ENCODE results near the gene MMP19.
"Not testable (repeated sequence)": the region's sequence is repeated elsewhere in the genome, so short reads cannot be mapped to it uniquely, and the experiment has no call there.

Gene MMP19

GRCh38 chr12:55865327-55865726 lies 22.6 kb upstream of the MMP19 start:
- peaks cover 4% of the 10 kb centered on the region; the same call in 1 of the 2 replicates for H3K9me3 ChIP-seq (ENCODE audit: low read depth, low read length)
- DNase-seq (ENCODE audit: low read depth, low spot score), result no peak
- no peak overlapping the region for H3K4me3 ChIP-seq
- H3K36me3 ChIP-seq (ENCODE audit: insufficient read depth, low read length), result no peaks in the 10 kb centered on the region
- TF ChIP-seq POLR2AphosphoS5 (IDR thresholded peaks at IDR 0.05; ENCODE audit: borderline replicate concordance, low read depth, low read length) (no peak), FOXP2 (optimal IDR thresholded peaks at IDR 0.05; ENCODE audit: control extremely low read depth, extremely low read length, insufficient read depth) (no peak), EZH2 (IDR thresholded peaks at IDR 0.05) (no peak)
- no peak overlapping the region for H3K27ac ChIP-seq
- no peak overlapping the region for H3K9ac ChIP-seq (ENCODE audit: insufficient read length)

DNA sequence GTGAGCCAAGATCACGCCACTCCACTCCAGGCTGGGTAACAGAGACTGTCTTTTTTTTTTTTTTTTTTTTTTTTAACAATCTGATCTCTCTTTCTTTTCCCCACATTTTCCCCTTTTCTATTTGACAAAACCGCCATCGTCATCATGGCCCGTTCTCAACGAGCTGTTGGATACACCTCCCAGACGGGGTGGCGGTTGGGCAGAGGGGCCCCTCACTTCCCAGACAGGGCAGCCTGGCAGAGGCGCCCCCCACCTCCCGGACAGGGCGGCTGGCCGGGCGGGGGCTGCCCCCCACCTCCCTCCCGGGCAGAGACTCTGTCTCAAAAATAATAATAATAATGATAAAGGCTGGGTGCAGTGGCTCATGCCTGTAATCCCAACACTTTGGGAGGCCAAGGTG lies 20.2 kb upstream of the MMP19 start:
- DNase-seq (ENCODE audit: low read depth, low spot score); H3K4me3 ChIP-seq; H3K9me3 ChIP-seq (ENCODE audit: low read depth, low read length); H3K27ac ChIP-seq; H3K36me3 ChIP-seq (ENCODE audit: insufficient read depth, low read length); H3K9ac ChIP-seq (ENCODE audit: insufficient read length): not testable (repeated sequence)

DNA sequence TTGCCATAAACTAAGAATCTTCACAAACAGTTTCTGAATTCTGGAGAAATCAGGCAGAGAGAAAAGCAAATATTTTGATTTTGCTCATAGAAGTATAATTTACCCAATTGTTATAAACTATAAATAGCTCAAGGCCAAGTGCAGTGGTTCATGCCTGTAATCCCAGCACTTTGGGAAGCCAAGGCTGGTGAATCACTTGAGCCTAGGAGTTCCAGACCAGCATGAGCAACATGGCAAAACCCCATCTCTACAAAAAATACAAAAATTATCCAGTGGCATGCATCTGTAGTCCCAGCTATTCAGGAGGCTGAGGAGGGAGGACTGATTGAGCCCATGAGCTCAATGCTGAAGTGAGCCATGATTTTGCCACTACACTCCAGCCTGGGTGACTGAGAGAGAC lies 19.6 kb upstream of the MMP19 start:
- Histone ChIP-seq H3K9ac (ENCODE audit: insufficient read length) (no peak overlapping the region), H3K4me3 (no peak overlapping the region), H3K36me3 (ENCODE audit: insufficient read depth, low read length) (no peaks in the 10 kb centered on the region), H3K9me3 (ENCODE audit: low read depth, low read length) (peaks cover 4% of the 10 kb centered on the region; the same call in 1 of the 2 replicates), H3K27ac (no peak overlapping the region)
- TF ChIP-seq FOXP2 (optimal IDR thresholded peaks at IDR 0.05; ENCODE audit: control extremely low read depth, extremely low read length, insufficient read depth), result no peak
- TF ChIP-seq EZH2 (IDR thresholded peaks at IDR 0.05), result no peak
- TF ChIP-seq POLR2AphosphoS5 (IDR thresholded peaks at IDR 0.05; ENCODE audit: borderline replicate concordance, low read depth, low read length), result no peak
- no peak for DNase-seq (ENCODE audit: low read depth, low spot score)

- Histone ChIP-seq H3K27ac (no peak overlapping the region), H3K9me3 (ENCODE audit: low read depth, low read length) (peaks cover 4% of the 10 kb centered on the region; the same call in 1 of the 2 replicates), H3K4me3 (no peak overlapping the region), H3K9ac (ENCODE audit: insufficient read length) (no peak overlapping the region), H3K36me3 (ENCODE audit: insufficient read depth, low read length) (no peaks in the 10 kb centered on the region)
- TF ChIP-seq EZH2 (IDR thresholded peaks at IDR 0.05), result no peak
- TF ChIP-seq POLR2AphosphoS5 (IDR thresholded peaks at IDR 0.05; ENCODE audit: borderline replicate concordance, low read depth, low read length), result no peak
- no peak for TF ChIP-seq FOXP2 (optimal IDR thresholded peaks at IDR 0.05; ENCODE audit: control extremely low read depth, extremely low read length, insufficient read depth)
- DNase-seq (ENCODE audit: low read depth, low spot score), result no peak
These were observed 19.1 kb upstream of the MMP19 start for GRCh38 chr12:55861871-55862270.

DNA sequence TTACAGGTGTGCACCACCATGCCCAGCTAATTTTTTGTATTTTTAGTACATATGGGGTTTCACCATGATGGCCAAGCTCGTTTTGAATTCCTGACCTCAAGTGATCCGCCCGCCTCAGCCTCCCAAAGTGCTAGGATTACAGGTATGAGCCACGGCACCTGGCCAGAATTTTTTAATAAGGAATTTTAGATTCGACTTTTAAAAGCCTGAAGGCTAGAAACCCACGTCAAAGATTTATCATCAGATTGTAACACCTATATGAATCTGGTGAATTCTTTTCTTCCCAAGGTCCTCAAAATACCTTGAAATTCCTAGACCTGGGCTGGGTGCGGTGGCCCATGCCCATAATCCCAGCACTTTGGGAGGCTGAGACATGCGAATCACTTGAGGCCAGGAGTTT lies 18.7 kb upstream of the MMP19 start:
- no peak overlapping the region for H3K27ac ChIP-seq
- H3K36me3 ChIP-seq (ENCODE audit: insufficient read depth, low read length), result no peaks in the 10 kb centered on the region
- H3K9me3 ChIP-seq (ENCODE audit: low read depth, low read length), result peaks cover 4% of the 10 kb centered on the region; the same call in 1 of the 2 replicates
- TF ChIP-seq POLR2AphosphoS5 (IDR thresholded peaks at IDR 0.05; ENCODE audit: borderline replicate concordance, low read depth, low read length), result no peak
- no peak for TF ChIP-seq EZH2 (IDR thresholded peaks at IDR 0.05)
- no peak for TF ChIP-seq FOXP2 (optimal IDR thresholded peaks at IDR 0.05; ENCODE audit: control extremely low read depth, extremely low read length, insufficient read depth)
- no peak overlapping the region for H3K4me3 ChIP-seq
- no peak for DNase-seq (ENCODE audit: low read depth, low spot score)
- H3K9ac ChIP-seq (ENCODE audit: insufficient read length), result no peak overlapping the region

GRCh38 chr12:55852740-55853139 lies 10.0 kb upstream of the MMP19 start:
- H3K4me3 ChIP-seq, result no peak overlapping the region
- H3K9me3 ChIP-seq (ENCODE audit: low read depth, low read length), result no peaks in the 10 kb centered on the region
- TF ChIP-seq FOXP2 (optimal IDR thresholded peaks at IDR 0.05; ENCODE audit: control extremely low read depth, extremely low read length, insufficient read depth) (no peak), POLR2AphosphoS5 (IDR thresholded peaks at IDR 0.05; ENCODE audit: borderline replicate concordance, low read depth, low read length) (no peak), EZH2 (IDR thresholded peaks at IDR 0.05) (no peak)
- no peaks in the 10 kb centered on the region for H3K36me3 ChIP-seq (ENCODE audit: insufficient read depth, low read length)
- no peak overlapping the region for H3K9ac ChIP-seq (ENCODE audit: insufficient read length)
- DNase-seq (ENCODE audit: low read depth, low spot score), result no peak
- H3K27ac ChIP-seq, result no peak overlapping the region

GRCh38 chr12:55850893-55851292 lies 8.2 kb upstream of the MMP19 start:
- TF ChIP-seq FOXP2 (optimal IDR thresholded peaks at IDR 0.05; ENCODE audit: control extremely low read depth, extremely low read length, insufficient read depth), result no peak
- no peak for TF ChIP-seq EZH2 (IDR thresholded peaks at IDR 0.05)
- TF ChIP-seq POLR2AphosphoS5 (IDR thresholded peaks at IDR 0.05; ENCODE audit: borderline replicate concordance, low read depth, low read length), result no peak
- Histone ChIP-seq H3K9ac (ENCODE audit: insufficient read length) (no peak overlapping the region), H3K9me3 (ENCODE audit: low read depth, low read length) (no peaks in the 10 kb centered on the region), H3K27ac (no peak overlapping the region), H3K4me3 (0 out of 2 replicates have a peak overlapping the region, but pooled peaks have one; percentile 15), H3K36me3 (ENCODE audit: insufficient read depth, low read length) (no peaks in the 10 kb centered on the region)
- no peak for DNase-seq (ENCODE audit: low read depth, low spot score)

- DNase-seq (ENCODE audit: low read depth, low spot score), result no peak
- no peaks in the 10 kb centered on the region for H3K9me3 ChIP-seq (ENCODE audit: low read depth, low read length)
- TF ChIP-seq FOXP2 (optimal IDR thresholded peaks at IDR 0.05; ENCODE audit: control extremely low read depth, extremely low read length, insufficient read depth), result no peak
- no peak for TF ChIP-seq EZH2 (IDR thresholded peaks at IDR 0.05)
- no peak for TF ChIP-seq POLR2AphosphoS5 (IDR thresholded peaks at IDR 0.05; ENCODE audit: borderline replicate concordance, low read depth, low read length)
- H3K9ac ChIP-seq (ENCODE audit: insufficient read length), result no peak overlapping the region
- 0 out of 2 replicates have a peak overlapping the region, but pooled peaks have one; percentile 15 for H3K4me3 ChIP-seq
- no peaks in the 10 kb centered on the region for H3K36me3 ChIP-seq (ENCODE audit: insufficient read depth, low read length)
- H3K27ac ChIP-seq, result no peak overlapping the region
These were observed 7.7 kb upstream of the MMP19 start for GRCh38 chr12:55850401-55850800.

DNA sequence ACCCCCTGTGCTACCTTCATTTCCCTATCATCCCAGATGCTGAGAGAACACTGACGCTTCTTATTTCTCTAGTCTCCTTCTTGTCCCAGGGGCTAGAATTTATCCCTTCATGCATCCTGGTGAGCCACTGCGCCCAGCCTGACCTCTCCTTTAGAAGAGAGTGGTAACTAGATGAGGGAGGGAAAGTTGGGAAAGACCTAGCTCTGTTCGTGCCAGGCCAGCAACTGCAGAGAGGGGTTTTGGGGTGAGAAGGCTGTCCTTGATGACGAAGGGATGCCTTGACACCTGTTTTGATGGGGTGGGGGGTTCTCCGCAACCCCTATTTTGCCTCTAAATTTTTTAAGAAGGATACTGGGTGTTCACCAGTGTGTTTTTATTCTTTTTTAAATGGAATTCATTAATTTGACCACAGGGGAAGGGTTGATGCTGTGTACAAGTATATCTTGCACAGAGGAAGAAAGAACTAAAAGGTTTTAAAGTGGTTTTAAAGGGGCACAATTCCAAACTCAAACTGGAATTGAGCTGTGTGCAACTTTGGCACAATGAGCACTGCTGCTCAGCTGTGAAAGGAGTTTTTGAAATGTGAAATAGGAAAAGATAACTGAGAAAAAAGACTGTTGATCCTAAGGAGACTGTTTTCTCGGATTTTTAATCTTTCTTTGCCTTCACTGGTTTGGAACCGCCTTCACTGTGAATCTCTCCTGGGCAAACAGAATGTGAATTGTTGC lies 7.0 kb upstream of the MMP19 start:
- no peak for TF ChIP-seq EZH2 (IDR thresholded peaks at IDR 0.05)
- TF ChIP-seq POLR2AphosphoS5 (IDR thresholded peaks at IDR 0.05; ENCODE audit: borderline replicate concordance, low read depth, low read length), result no peak
- TF ChIP-seq FOXP2 (optimal IDR thresholded peaks at IDR 0.05; ENCODE audit: control extremely low read depth, extremely low read length, insufficient read depth), result no peak
- Histone ChIP-seq H3K36me3 (ENCODE audit: insufficient read depth, low read length) (no peaks in the 10 kb centered on the region), H3K27ac (no peak overlapping the region), H3K9me3 (ENCODE audit: low read depth, low read length) (no peaks in the 10 kb centered on the region), H3K4me3 (no peak overlapping the region), H3K9ac (ENCODE audit: insufficient read length) (no peak overlapping the region)
- no peak for DNase-seq (ENCODE audit: low read depth, low spot score)
